Gastrocnemius medialis (tissue), 4 donors: ENCODE results near the gene MRPL40.

Experiments used
- CTCF ChIP-seq, 5 experiments: fragments of 450-650 bp in 3 of 5; fragments of 200-600 bp in 2 of 5; sonication (generic) in 2 of 5; IDR thresholded peaks in 4 of 5; conservative IDR thresholded peaks in 1 of 5; 1 replicate in 4 of 5; 2 replicates in 1 of 5; pipeline ENCODE4 v1.5.1; 2016 to 2019; ENCODE audit warnings: antibody characterized with exemption in 5 of 5, mild to moderate bottlenecking in 3 of 5, moderate library complexity in 3 of 5
- POLR2A ChIP-seq, 2 donors: fragments of 450-650 bp; IDR thresholded peaks; one replicate each; pipeline ENCODE4 v1.6.1; 2017; ENCODE audit warnings: antibody characterized with exemption in 2 of 2, mild to moderate bottlenecking in 2 of 2, moderate library complexity in 2 of 2

- TF ChIP-seq CTCF (IDR thresholded peaks at IDR 0.05 in 4 of 5, conservative IDR thresholded peaks at IDR 0.05 in 1 of 5) (no peak), POLR2A (IDR thresholded peaks at IDR 0.05) (no peak)
These were observed 24.4 kb upstream of the MRPL40 start for GRCh38 chr22:19407649-19408606.
